ENCODE results near the gene ABHD5. TPM values are rescaled to one million over a fixed set of nuclear protein-coding genes. Genes with fewer than 3 reads are reported as not detected.

ABHD5 gene
- polyA plus RNA-seq, 1 of the 3 experiments (the other 2 are of a cell fraction): 10.4 TPM

GRCh38 chr3:43773273-43774094, 82.7 kb downstream of the ABHD5 start (continued):
- TF ChIP-seq USF2 (IDR thresholded peaks at IDR 0.05; ENCODE audit: borderline replicate concordance, low read depth, low read length) (no peak), FOXM1 (IDR thresholded peaks at IDR 0.05; ENCODE audit: low read depth) (no peak), SIN3A (IDR thresholded peaks at IDR 0.05; ENCODE audit: borderline replicate concordance, low read depth, low read length) (no peak), NFIC (IDR thresholded peaks at IDR 0.05; ENCODE audit: borderline replicate concordance) (no peak), SMC3 (IDR thresholded peaks at IDR 0.05; ENCODE audit: low read depth, low read length) (no peak)

GRCh38 chr3:43774799-43775198, 84.1 kb downstream of the ABHD5 start:
- ChIA-PET CTCF (interaction anchor here (1.1 to 2.4 kb wide), 4 partner anchors 10 to 245 kb away, joined by 3 to 6 read pairs (median 4); no protein-coding TSS in a partner anchor), POLR2A (no interaction called here)
- no peak for DNase-seq
- H3K4me2 ChIP-seq: no peak overlapping the region
- H2AFZ ChIP-seq (ENCODE audit: low read depth): no peak overlapping the region
- H3K4me1 ChIP-seq (ENCODE audit: control insufficient read depth in 1 of 2, insufficient read depth in 2 of 2, low read depth in 1 of 2, low read length in 1 of 2): peaks cover 8 to 38% of the 10 kb centered on the region in 2 experiments
- H3K36me3 ChIP-seq (replicated peaks in 1 of 2; ENCODE audit: control insufficient read depth in 1 of 2, insufficient read depth in 2 of 2, low read length in 1 of 2): no peaks in the 10 kb centered on the region
- H3K4me3 ChIP-seq (ENCODE audit: low read depth in 2 of 2, low read length in 1 of 2): no peak overlapping the region
- peaks cover 13% of the 10 kb centered on the region for H3F3A ChIP-seq (replicated peaks; ENCODE audit: insufficient read depth)
- 88% methylated on average over 4 of the region's 4 CpGs for WGBS (ENCODE audit: low lambda C conversion rate)
- H3K27me3 ChIP-seq (ENCODE audit: insufficient read depth): no peaks in the 10 kb centered on the region
- H3K9ac ChIP-seq: no peak overlapping the region
- H3K27ac ChIP-seq (ENCODE audit: low read depth in 2 of 2, low read length in 1 of 2): no peak overlapping the region
- H3K9me3 ChIP-seq: no peaks in the 10 kb centered on the region
- no peaks in the 10 kb centered on the region for H4K20me1 ChIP-seq (ENCODE audit: insufficient read depth)
- H3K79me2 ChIP-seq (ENCODE audit: insufficient read depth): no peaks in the 10 kb centered on the region
- no peaks in the 10 kb centered on the region for H3K9me2 ChIP-seq
- TF ChIP-seq NFIC (IDR thresholded peaks at IDR 0.05; ENCODE audit: borderline replicate concordance) (no peak), YY1 (IDR thresholded peaks at IDR 0.05; ENCODE audit: low read depth) (no peak), CTCF (IDR thresholded peaks at IDR 0.05) (no peak), POLR2AphosphoS5 (IDR thresholded peaks at IDR 0.05; ENCODE audit: low read depth, low read length) (no peak), RCOR1 (IDR thresholded peaks at IDR 0.05; ENCODE audit: low read length) (no peak), USF1 (IDR thresholded peaks at IDR 0.05; ENCODE audit: borderline replicate concordance, low read depth) (no peak), SMC3 (IDR thresholded peaks at IDR 0.05; ENCODE audit: low read depth, low read length) (no peak), NRF1 (IDR thresholded peaks at IDR 0.05; ENCODE audit: low read depth, low read length) (no peak), GATA2 (CRISPR knock-in tag; IDR thresholded peaks at IDR 0.05) (no peak), MXI1 (IDR thresholded peaks at IDR 0.05; ENCODE audit: low read depth, low read length) (no peak), EZH2phosphoT487 (IDR thresholded peaks at IDR 0.05; ENCODE audit: borderline replicate concordance, low read depth) (no peak)
